HG02885 (cell line): Measurements from ENCODE around the gene KRTAP5-10.
"Not testable (repeated sequence)": the region's sequence is repeated elsewhere in the genome, so short reads cannot be mapped to it uniquely, and the experiment has no call there.

Experiments used
- ATAC-seq: cut with Tn5 transposase; IDR thresholded peaks from one replicate; pipeline ENCODE4 v1.9.1; 2021; ENCODE audit warnings: mild to moderate bottlenecking; ENCODE audit not compliant: unreplicated experiment, poor library complexity

Gene KRTAP5-10

GRCh38 chr11:71604798-71605488 is 39.6 kb downstream of the KRTAP5-10 start:
- not testable (repeated sequence) for ATAC-seq

DNA sequence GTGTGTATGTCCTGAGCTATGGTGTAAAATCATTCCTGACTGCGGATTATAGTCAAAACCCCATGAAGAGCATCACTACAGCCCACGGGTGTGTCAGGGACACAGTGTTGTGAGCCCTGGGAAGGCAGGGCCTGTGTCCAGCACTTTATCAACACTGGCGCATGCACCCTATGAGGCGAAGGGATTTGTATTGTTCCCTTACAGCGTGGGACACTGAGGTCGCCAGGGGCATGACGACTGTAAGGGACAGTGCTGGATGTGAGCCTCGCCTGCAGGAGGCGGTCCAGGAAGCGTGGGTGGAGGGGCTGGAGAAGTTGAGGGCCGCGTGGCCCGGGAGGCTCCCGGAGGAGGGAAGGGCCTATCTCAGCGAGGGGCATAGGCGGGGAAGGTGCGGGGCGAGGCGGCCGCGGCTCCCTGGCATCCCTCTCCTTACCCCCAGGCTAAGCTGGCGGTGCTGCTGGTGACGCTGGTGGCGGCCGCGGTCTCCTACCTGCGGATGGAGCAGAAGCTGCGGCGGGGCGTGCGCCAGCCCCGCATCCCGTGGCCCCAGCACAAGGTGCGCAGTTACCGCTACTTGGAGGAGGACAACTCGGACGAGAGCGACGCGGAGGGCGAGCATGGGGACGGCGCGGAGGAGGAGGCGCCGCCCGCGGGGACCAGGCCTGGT is 41.6 kb downstream of the KRTAP5-10 start:
- not testable (repeated sequence) for ATAC-seq

DNA sequence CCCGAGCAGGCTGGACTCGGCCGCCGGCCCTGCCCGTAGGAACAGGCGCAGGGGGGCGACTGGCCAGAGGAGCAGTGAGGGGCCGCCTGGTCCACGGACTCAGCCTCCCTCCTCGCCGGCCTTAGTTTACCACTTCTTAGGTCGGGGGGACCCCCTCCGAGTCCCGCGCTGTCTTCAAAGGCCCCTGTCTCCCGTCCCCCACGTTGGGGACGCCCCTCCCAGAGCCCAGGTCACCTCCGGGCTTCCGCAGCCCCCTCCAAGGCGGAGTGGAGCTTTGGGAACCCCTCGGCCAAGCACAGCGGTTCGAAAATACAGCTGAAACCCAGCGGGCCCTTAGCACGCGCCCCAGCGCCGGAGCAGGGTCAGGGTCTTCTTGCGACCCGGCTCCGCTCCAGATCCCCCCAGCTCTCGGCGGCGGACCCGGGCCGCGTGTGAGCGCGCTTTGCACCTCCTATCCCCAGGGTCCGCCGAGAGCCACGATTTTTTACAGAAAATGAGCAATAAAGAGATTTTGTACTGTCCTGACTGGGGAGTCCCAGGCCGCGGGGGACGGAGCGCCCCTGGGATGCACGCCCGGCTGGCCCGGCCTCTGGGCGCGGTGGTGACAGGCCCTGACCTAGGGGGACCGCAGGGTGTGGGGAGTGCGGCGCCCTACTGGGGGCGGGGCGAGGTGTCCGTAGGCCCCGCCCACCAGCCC is 42.3 kb downstream of the KRTAP5-10 start:
- ATAC-seq: not testable (repeated sequence)

GRCh38 chr11:71608272-71608671 is 42.9 kb downstream of the KRTAP5-10 start:
- ATAC-seq: not testable (repeated sequence)

DNA sequence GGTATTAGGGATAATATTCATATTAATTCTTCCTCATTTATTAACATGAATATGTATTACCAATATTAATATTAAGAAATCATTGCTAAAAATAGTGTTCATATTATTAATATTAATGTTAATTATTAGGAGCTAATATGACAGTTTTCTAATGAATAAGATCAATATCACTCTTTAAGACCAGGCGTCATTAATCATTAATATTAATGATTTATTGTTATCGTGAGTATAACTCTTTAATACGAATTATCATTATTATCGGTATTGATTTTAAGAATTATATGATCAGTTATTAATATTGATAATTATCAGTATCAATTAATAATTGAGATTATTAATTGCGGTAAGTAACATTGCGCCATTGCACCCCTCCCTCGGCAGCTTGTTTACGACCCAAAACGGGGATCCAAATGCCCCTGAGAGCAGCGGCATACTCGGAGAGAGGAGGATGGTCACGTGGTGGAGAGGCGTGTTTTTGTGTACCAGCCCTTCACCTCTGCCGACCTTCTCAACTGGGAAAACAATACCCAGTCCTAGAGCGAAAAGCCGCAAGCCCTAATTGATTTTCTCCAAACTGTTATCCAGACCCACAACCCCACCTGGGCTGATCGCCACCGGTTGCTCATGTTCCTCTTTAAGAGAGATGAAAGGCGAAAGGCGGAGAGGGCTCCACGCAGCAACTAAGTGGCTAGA is 46.0 kb downstream of the KRTAP5-10 start:
- not testable (repeated sequence) for ATAC-seq

- ATAC-seq: not testable (repeated sequence)
These were observed 48.6 kb downstream of the KRTAP5-10 start for GRCh38 chr11:71613931-71614330.

GRCh38 chr11:71614366-71614917 is 49.1 kb downstream of the KRTAP5-10 start:
- not testable (repeated sequence) for ATAC-seq

GRCh38 chr11:71615003-71615402 is 49.6 kb downstream of the KRTAP5-10 start:
- not testable (repeated sequence) for ATAC-seq
